Measurements from ENCODE around the gene NFATC2IP. TPM values are rescaled to one million over a fixed set of nuclear protein-coding genes. Genes with fewer than 3 reads are reported as not detected.
"Not testable (repeated sequence)": the region's sequence is repeated elsewhere in the genome, so short reads cannot be mapped to it uniquely, and the experiment has no call there.

The NFATC2IP gene
- total RNA-seq, 5 donors from 2014 or later (not counting 1 experiment from before 2014, with no cell fraction given) = 78.5 to 111 (median 100) TPM

DNA sequence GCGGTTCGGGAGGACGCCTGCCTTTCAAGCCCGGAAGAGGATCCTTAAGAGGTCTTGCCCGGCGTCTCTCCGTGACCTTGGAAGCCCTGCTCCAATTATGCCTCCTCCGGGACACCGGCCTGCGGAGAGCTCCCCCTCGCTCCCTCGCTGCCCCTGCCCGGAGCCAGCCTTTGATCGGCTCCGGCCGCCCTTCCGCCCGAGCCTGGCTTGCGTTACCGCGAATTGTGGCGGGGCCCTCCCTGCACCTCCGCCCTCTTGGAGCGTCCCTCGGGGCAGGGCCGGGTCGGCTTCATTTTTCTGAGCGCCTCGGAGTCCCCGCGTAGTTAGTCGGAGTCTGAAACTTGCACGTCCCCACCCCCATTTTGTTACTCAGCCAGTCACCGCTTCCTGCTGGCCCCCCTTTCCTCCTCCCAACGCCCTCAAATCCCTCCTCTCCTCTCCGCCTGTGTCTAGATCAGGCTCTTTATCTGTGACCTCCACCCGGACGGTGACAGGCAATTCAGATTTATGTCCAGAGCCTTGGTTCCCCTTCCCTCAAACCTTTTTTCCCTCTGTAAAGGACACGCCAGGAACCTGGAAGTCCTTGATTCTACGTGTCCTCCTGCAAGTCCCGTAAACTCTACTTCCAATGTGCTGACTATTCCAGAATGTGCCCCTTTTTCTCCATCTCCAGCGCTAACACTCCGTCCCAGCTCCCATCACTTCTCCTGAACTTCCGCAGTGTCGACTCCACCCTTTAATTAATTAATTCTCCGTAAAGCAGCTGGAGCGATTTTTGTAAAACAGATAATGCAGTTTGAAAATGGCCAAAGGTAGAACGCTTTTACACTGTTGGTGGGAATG lies 25.1 kb upstream of the NFATC2IP start:
- CTCF ChIA-PET = interaction anchor here (0.6 to 1.2 kb wide), 2 partner anchors 19 to 385 kb away, joined by 7 read pairs; no protein-coding TSS in a partner anchor
- under 1% methylated on average over 39 of the region's 48 CpGs for WGBS (ENCODE audit: insufficient coverage)
- Mint-ChIP-seq H3K4me3 (peak overlapping the region; percentile 92 to 96 (median 94)), H3K4me1 (peaks cover 18 to 30% (median 20%) of the 10 kb centered on the region in 3 donors), H3K36me3 (peaks cover 4% of the 10 kb centered on the region), H3K27me3 (no peaks in the 10 kb centered on the region), H3K9me3 (no peaks in the 10 kb centered on the region), H3K27ac (peak overlapping the region; percentile 98 to 99)
- Histone ChIP-seq H3K27me3 (replicated peaks in 1 of 2; ENCODE audit: control insufficient read depth in 2 of 2, extremely low read depth in 1 of 2, insufficient read depth in 2 of 2, low read length in 1 of 2) (no peaks in the 10 kb centered on the region), H3K9me3 (no peaks in the 10 kb centered on the region), H3K4me3 (ENCODE audit: control insufficient read depth in 1 of 2, extremely low read depth in 1 of 2, low read length in 1 of 2) (peak overlapping the region; percentile 70 to 77), H3K4me1 (ENCODE audit: control insufficient read depth in 1 of 2, extremely low read depth in 1 of 2, insufficient read depth in 2 of 2, low read length in 2 of 2) (peaks cover 4 to 18% of the 10 kb centered on the region in 2 experiments), H3K27ac (ENCODE audit: low read length) (peak overlapping the region; percentile 91), H3K36me3 (ENCODE audit: control insufficient read depth in 2 of 2, extremely low read depth in 1 of 2, insufficient read depth in 1 of 2, low read length in 1 of 2) (peaks cover 0 to 8% of the 10 kb centered on the region in 2 donors)
- peak in 34 of 35 experiments; percentile 70 to 89 (median 81) for DNase-seq
- POLR2A ChIA-PET = no interaction called here
- ATAC-seq (replicated peaks in 1 of 4) = peak; percentile 67 to 73 (median 70)

DNA sequence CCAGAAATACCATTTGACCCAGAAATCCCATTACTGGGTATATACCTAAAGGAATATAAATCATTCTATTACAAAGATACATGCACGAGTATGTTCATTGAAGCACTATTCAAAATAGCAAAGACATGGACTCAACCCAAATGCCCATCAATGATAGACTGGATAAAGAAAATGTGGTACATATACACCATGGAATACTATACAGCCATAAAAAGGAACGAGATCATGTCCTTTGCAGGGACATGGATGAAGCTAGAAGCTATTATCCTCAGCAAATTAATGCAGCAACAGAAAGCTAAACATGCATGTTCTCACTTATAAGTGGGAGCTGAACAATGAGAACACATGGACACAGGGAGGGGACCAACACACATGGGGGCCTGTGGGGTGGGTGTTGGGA lies 24.5 kb upstream of the NFATC2IP start:
- H3K36me3 Mint-ChIP-seq; DNase-seq; H3K4me3 ChIP-seq (ENCODE audit: control insufficient read depth in 1 of 2, extremely low read depth in 1 of 2, low read length in 1 of 2); H3K9me3 Mint-ChIP-seq; H3K9me3 ChIP-seq; H3K27ac ChIP-seq (ENCODE audit: low read length); H3K27me3 ChIP-seq (replicated peaks in 1 of 2; ENCODE audit: control insufficient read depth in 2 of 2, extremely low read depth in 1 of 2, insufficient read depth in 2 of 2, low read length in 1 of 2); H3K36me3 ChIP-seq (ENCODE audit: control insufficient read depth in 2 of 2, extremely low read depth in 1 of 2, insufficient read depth in 1 of 2, low read length in 1 of 2); H3K27me3 Mint-ChIP-seq; ATAC-seq (replicated peaks in 1 of 4): not testable (repeated sequence)
- ChIA-PET POLR2A (interaction anchor here (0.5 kb wide), 2 partner anchors 443 to 588 kb away, joined by 3 to 4 read pairs; no protein-coding TSS in a partner anchor), CTCF (interaction anchor here (0.6 to 1.2 kb wide), 4 partner anchors 10 to 385 kb away, joined by 3 to 7 read pairs (median 6); no protein-coding TSS in a partner anchor)
- WGBS (ENCODE audit: insufficient coverage) = no CpG with 5 or more reads among the region's 2 CpGs
- peaks cover 8 to 25% of the 10 kb centered on the region in 2 experiments for H3K4me1 ChIP-seq (ENCODE audit: control insufficient read depth in 1 of 2, extremely low read depth in 1 of 2, insufficient read depth in 2 of 2, low read length in 2 of 2)
- peak overlapping the region; percentile 92 to 96 (median 94) for H3K4me3 Mint-ChIP-seq
- H3K4me1 Mint-ChIP-seq = peaks cover 25 to 35% (median 26%) of the 10 kb centered on the region in 3 donors
- peak overlapping the region; percentile 98 to 99 for H3K27ac Mint-ChIP-seq

DNA sequence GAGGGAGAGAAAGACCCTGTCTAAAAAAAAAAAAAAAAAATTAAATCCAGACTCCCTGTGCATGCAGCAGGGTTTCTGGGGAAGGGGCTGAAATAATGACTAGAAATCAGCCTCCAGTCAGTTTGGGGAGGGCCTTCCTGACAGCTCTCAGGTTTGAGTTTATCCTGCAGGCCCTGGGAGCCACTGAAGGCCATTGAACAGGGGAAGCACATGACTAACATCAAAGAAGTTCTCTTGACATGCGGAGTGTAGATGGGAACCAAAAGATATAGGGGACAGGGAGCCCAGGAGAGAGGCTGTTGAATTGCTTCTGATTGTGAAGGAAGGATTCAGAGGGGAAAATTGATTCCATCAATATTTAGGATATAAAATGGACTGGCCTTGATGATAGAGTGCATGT lies 22.9 kb upstream of the NFATC2IP start:
- no peaks in the 10 kb centered on the region for H3K36me3 Mint-ChIP-seq
- H3K27me3 Mint-ChIP-seq = no peaks in the 10 kb centered on the region
- peaks cover 25 to 35% (median 32%) of the 10 kb centered on the region in 3 donors for H3K4me1 Mint-ChIP-seq
- H3K9me3 Mint-ChIP-seq = no peaks in the 10 kb centered on the region
- no peak overlapping the region for H3K4me3 ChIP-seq (ENCODE audit: control insufficient read depth in 1 of 2, extremely low read depth in 1 of 2, low read length in 1 of 2)
- H3K9me3 ChIP-seq = no peaks in the 10 kb centered on the region
- POLR2A ChIA-PET = interaction anchor here in 1 of 2 donors (0.6 kb wide), 1 partner anchor 37 kb away, joined by 7 read pairs; no protein-coding TSS in a partner anchor
- peaks cover 8 to 26% of the 10 kb centered on the region in 2 experiments for H3K4me1 ChIP-seq (ENCODE audit: control insufficient read depth in 1 of 2, extremely low read depth in 1 of 2, insufficient read depth in 2 of 2, low read length in 2 of 2)
- H3K36me3 ChIP-seq (ENCODE audit: control insufficient read depth in 2 of 2, extremely low read depth in 1 of 2, insufficient read depth in 1 of 2, low read length in 1 of 2) = no peaks in the 10 kb centered on the region
- H3K4me3 Mint-ChIP-seq = no peak overlapping the region
- no peak overlapping the region for H3K27ac ChIP-seq (ENCODE audit: low read length)
- no peaks in the 10 kb centered on the region for H3K27me3 ChIP-seq (replicated peaks in 1 of 2; ENCODE audit: control insufficient read depth in 2 of 2, extremely low read depth in 1 of 2, insufficient read depth in 2 of 2, low read length in 1 of 2)
- DNase-seq (no peak), ATAC-seq (replicated peaks in 1 of 4) (no peak)
- no peak overlapping the region for H3K27ac Mint-ChIP-seq
- CTCF ChIA-PET = no interaction called here
- 100% methylated on average over 1 of the region's 1 CpG for whole genome bisulfite sequencing (ENCODE audit: insufficient coverage)

GRCh38 chr16:28930203-28930602 lies 20.5 kb upstream of the NFATC2IP start:
- Mint-ChIP-seq H3K27me3 (no peaks in the 10 kb centered on the region), H3K4me3 (peak overlapping the region in 1 of 3 donors; percentile 35), H3K36me3 (no peaks in the 10 kb centered on the region), H3K27ac (peak overlapping the region; percentile 90 to 92), H3K4me1 (peaks cover 17 to 29% (median 21%) of the 10 kb centered on the region in 3 donors), H3K9me3 (no peaks in the 10 kb centered on the region)
- CTCF ChIA-PET = interaction anchor here in 1 of 2 donors (0.6 kb wide), 1 partner anchor 60 kb away, joined by 5 read pairs; no protein-coding TSS in a partner anchor
- Histone ChIP-seq H3K4me3 (ENCODE audit: control insufficient read depth in 1 of 2, extremely low read depth in 1 of 2, low read length in 1 of 2) (no peak overlapping the region), H3K4me1 (ENCODE audit: control insufficient read depth in 1 of 2, extremely low read depth in 1 of 2, insufficient read depth in 2 of 2, low read length in 2 of 2) (peaks cover 8 to 18% of the 10 kb centered on the region in 2 experiments), H3K36me3 (ENCODE audit: control insufficient read depth in 2 of 2, extremely low read depth in 1 of 2, insufficient read depth in 1 of 2, low read length in 1 of 2) (peaks cover 0 to 2% of the 10 kb centered on the region in 2 donors), H3K9me3 (no peaks in the 10 kb centered on the region), H3K27ac (ENCODE audit: low read length) (no peak overlapping the region), H3K27me3 (replicated peaks in 1 of 2; ENCODE audit: control insufficient read depth in 2 of 2, extremely low read depth in 1 of 2, insufficient read depth in 2 of 2, low read length in 1 of 2) (no peaks in the 10 kb centered on the region)
- DNase-seq (no peak), ATAC-seq (replicated peaks in 1 of 4) (no peak)
- 100% methylated on average over 1 of the region's 3 CpGs for WGBS (ENCODE audit: insufficient coverage)
- POLR2A ChIA-PET = no interaction called here

DNA sequence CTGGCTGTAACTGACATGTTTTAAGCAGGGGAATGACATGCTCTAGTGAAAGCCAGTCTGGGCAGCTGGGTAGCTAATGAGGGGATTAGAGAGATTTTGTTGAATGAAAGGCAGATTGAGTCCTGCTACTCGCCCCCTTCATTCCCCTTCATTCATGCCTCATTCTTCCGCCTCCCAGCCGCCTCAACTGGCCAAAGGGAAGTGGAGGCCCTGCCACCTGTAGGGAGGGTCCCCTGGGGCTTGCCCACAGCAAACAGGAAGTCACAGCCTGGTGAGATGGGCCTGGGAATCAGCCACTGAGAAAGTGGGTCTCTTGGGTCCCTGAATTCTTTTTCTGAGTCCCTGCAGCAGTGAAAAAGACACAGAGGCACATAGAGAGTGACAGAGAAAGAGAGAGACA lies 20.1 kb upstream of the NFATC2IP start:
- Histone ChIP-seq H3K4me1 (ENCODE audit: control insufficient read depth in 1 of 2, extremely low read depth in 1 of 2, insufficient read depth in 2 of 2, low read length in 2 of 2) (peaks cover 8 to 18% of the 10 kb centered on the region in 2 experiments), H3K4me3 (ENCODE audit: control insufficient read depth in 1 of 2, extremely low read depth in 1 of 2, low read length in 1 of 2) (no peak overlapping the region), H3K9me3 (no peaks in the 10 kb centered on the region), H3K27ac (ENCODE audit: low read length) (peak overlapping the region; percentile 55), H3K27me3 (replicated peaks in 1 of 2; ENCODE audit: control insufficient read depth in 2 of 2, extremely low read depth in 1 of 2, insufficient read depth in 2 of 2, low read length in 1 of 2) (no peaks in the 10 kb centered on the region), H3K36me3 (ENCODE audit: control insufficient read depth in 2 of 2, extremely low read depth in 1 of 2, insufficient read depth in 1 of 2, low read length in 1 of 2) (peaks cover 0 to 2% of the 10 kb centered on the region in 2 donors)
- ChIA-PET CTCF (no interaction called here), POLR2A (no interaction called here)
- DNase-seq (no peak), ATAC-seq (replicated peaks in 1 of 4) (peak in 3 of 4 experiments; percentile 24 to 53 (median 34))
- Mint-ChIP-seq H3K4me1 (peaks cover 16 to 30% (median 23%) of the 10 kb centered on the region in 3 donors), H3K4me3 (peak overlapping the region in 2 of 3 donors; percentile 11 to 35), H3K36me3 (no peaks in the 10 kb centered on the region), H3K9me3 (no peaks in the 10 kb centered on the region), H3K27me3 (no peaks in the 10 kb centered on the region), H3K27ac (peak overlapping the region; percentile 90 to 92)
- WGBS (ENCODE audit: insufficient coverage) = 60% methylated on average over 1 of the region's 3 CpGs

DNA sequence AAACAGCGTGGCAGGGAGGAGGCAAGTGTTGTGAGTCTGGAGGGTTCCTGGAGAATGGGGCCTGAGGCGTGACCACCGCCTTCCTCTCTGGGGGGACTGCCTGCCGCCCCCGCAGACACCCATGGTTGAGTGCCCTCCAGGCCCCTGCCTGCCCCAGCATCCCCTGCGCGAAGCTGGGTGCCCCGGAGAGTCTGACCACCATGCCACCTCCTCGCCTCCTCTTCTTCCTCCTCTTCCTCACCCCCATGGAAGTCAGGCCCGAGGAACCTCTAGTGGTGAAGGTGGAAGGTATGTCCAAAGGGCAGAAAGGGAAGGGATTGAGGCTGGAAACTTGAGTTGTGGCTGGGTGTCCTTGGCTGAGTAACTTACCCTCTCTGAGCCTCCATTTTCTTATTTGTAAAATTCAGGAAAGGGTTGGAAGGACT lies 18.9 kb upstream of the NFATC2IP start, which contains the start of gene CD19:
Gene CD19, plus strand, starts transcription at position 171 of the 425 bp plus-strand sequence. Its CDS starts 30 bp downstream, at position 201.
- Mint-ChIP-seq H3K4me1 (peaks cover 20 to 33% (median 26%) of the 10 kb centered on the region in 3 donors), H3K4me3 (peak within 1 kb of the TSS in 2 of 3 donors; percentile 35 to 57), H3K9me3 (no peaks in the 10 kb centered on the region), H3K36me3 (no peaks in the 10 kb centered on the region), H3K27ac (peak within 1 kb of the TSS; percentile 90 to 92), H3K27me3 (no peaks in the 10 kb centered on the region)
- H3K9me3 ChIP-seq = no peaks in the 10 kb centered on the region
- H3K27ac ChIP-seq (ENCODE audit: low read length) = peak within 1 kb of the TSS; percentile 55
- POLR2A ChIA-PET = no interaction called here
- H3K4me3 ChIP-seq (ENCODE audit: control insufficient read depth in 1 of 2, extremely low read depth in 1 of 2, low read length in 1 of 2) = no peak within 1 kb of the TSS
- CTCF ChIA-PET = no interaction called here
- H3K36me3 ChIP-seq (ENCODE audit: control insufficient read depth in 2 of 2, extremely low read depth in 1 of 2, insufficient read depth in 1 of 2, low read length in 1 of 2) = peaks cover 0 to 2% of the 10 kb centered on the region in 2 donors
- no peaks in the 10 kb centered on the region for H3K27me3 ChIP-seq (replicated peaks in 1 of 2; ENCODE audit: control insufficient read depth in 2 of 2, extremely low read depth in 1 of 2, insufficient read depth in 2 of 2, low read length in 1 of 2)
- ATAC-seq (replicated peaks in 1 of 4) (no peak), DNase-seq (no peak)
- peaks cover 8 to 23% of the 10 kb centered on the region in 2 experiments for H3K4me1 ChIP-seq (ENCODE audit: control insufficient read depth in 1 of 2, extremely low read depth in 1 of 2, insufficient read depth in 2 of 2, low read length in 2 of 2)
- WGBS (ENCODE audit: insufficient coverage) = 90% methylated on average over 2 of the region's 10 CpGs

Measured in T-cell (primary cell).